ENCODE measurements around the gene SCUBE1.

- TF ChIP-seq POLR2A (IDR thresholded peaks at IDR 0.05; ENCODE audit: extremely low read depth, insufficient read length) (no peak), CTCF (IDR thresholded peaks at IDR 0.05; ENCODE audit: low read depth, low read length) (no peak), MAX (IDR thresholded peaks at IDR 0.05; ENCODE audit: low read depth, low read length) (no peak)
These were observed 49.3 kb upstream of the SCUBE1 start for GRCh38 chr22:43392385-43392989.
